Body of pancreas (tissue), 4 donors: ENCODE data around the gene QARS1.

Experiments
- CTCF ChIP-seq, 7 experiments: fragments of 450-650 bp in 4 of 7; fragments of 200-600 bp in 3 of 7; sonication (generic) in 3 of 7; IDR thresholded peaks; one replicate each; pipeline ENCODE4 v1.5.1; 2016 to 2019; ENCODE audit warnings: antibody characterized with exemption in 7 of 7
- POLR2A ChIP-seq, 3 donors: fragments of 450-650 bp; IDR thresholded peaks; one replicate each; pipeline ENCODE4 v1.6.1; 2016; ENCODE audit warnings: antibody characterized with exemption in 3 of 3, mild to moderate bottlenecking in 2 of 3

GRCh38 chr3:49081429-49081828, 23.1 kb downstream of the QARS1 start:
- TF ChIP-seq CTCF (IDR thresholded peaks at IDR 0.05) (no peak), POLR2A (IDR thresholded peaks at IDR 0.05) (no peak)
